IPS-15b (cell line): ENCODE results near the gene TRPM2.

Experiments
- H3K27me3 ChIP-seq: one replicate; pipeline ENCODE4 v1.6.1; 2013; ENCODE audit warnings: low read length; ENCODE audit not compliant: control insufficient read depth, insufficient read depth
- H3K36me3 ChIP-seq: one replicate; pipeline ENCODE4 v1.6.1; 2013; ENCODE audit warnings: low read length; ENCODE audit not compliant: control insufficient read depth, insufficient read depth
- H3K4me1 ChIP-seq: one replicate; pipeline ENCODE4 v1.6.1; 2013; ENCODE audit warnings: mild to moderate bottlenecking, low read length; ENCODE audit not compliant: control insufficient read depth, insufficient read depth
- H3K4me3 ChIP-seq: one replicate; pipeline ENCODE4 v1.5.1; 2013; ENCODE audit warnings: low read depth, low read length
- H3K9ac ChIP-seq: one replicate; pipeline ENCODE4 v1.6.1; 2013; ENCODE audit warnings: low read depth, mild to moderate bottlenecking, low read length
- H3K9me3 ChIP-seq: one replicate; pipeline ENCODE4 v1.6.1; 2013; ENCODE audit warnings: mild to moderate bottlenecking, low read length; ENCODE audit not compliant: control insufficient read depth, insufficient read depth

The TRPM2 gene

DNA sequence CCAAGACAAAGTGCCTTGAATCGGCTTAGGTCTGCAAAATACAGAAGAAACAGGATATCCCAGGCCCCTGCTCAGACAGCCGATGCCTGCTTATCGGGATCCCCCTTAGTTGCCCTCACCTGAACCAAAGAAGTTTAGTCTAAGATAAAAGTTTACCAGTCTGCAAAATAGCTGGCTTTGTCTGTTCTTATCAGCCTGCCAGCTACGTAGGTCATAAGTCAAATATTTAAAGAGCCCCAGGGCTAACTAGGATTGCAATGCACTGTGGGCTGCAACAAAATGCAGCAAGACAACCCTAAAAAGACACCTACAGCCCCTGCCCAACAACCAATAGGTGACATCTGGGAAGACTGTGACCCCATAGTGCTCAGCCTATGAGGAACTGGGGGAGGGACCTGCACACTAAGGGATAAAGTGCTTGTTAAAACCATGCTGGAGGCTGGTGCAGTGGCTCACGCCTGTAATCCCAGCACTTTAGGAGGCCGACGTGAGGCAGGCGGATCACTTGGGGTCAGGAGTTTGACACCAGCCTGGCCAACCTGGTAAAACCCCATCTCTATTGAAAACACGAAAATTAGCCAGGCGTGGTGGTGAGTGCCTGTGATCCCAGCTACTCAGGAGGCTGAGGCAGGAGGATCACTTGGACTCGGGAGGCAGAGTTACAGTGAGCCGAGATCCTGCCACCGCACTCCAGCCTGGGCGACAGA lies 129.3 kb downstream of the TRPM2 start:
- no peak overlapping the region for H3K4me3 ChIP-seq
- no peaks in the 10 kb centered on the region for H3K36me3 ChIP-seq
- H3K9ac ChIP-seq: no peak overlapping the region
- no peaks in the 10 kb centered on the region for H3K27me3 ChIP-seq
- H3K4me1 ChIP-seq: no peaks in the 10 kb centered on the region
- no peaks in the 10 kb centered on the region for H3K9me3 ChIP-seq

DNA sequence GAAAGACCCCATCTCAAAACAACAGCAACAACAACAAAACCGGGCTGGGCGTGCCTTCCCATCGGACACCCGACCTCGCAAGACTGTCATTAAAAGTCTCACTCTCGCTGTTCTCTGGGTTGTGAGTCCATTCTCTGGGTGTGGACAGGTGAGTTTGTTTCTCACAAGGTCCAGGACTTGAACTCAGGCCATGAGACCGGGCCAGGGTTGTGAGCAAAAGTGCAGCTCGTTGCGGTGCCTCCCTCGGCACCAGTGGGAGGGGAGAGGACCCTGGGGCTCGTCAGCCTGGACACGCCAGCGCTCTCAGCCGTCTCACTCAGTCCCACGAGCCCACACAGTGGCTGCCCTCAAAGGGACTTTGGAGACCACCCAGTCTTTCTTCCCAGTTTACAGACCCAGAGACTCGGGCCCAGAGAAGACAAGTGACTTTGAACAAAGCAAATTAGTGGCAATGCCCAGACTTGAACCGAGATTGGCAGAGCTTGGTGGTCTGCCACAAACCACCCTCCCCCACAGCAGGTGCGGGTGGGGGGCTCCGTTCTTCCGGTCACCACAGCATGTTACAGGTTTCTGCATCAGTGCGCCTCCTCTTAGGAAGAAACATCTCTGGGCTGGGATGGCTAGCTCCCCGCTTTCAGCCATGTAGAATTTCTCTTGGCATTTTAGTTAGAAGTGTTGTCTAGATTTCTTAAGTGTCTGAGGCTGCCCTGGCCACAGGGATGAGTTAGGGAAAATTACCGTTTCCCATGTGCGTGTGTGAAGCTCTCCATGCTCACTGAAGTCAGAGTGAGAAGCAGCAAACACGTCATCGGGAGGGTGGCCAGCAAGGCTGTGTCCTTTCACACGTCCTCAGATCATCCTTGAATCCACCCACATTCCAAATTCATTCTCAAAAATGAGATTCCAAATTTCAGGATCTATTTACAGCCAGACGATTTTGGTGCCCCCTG lies 130.1 kb downstream of the TRPM2 start:
- Histone ChIP-seq H3K9ac (no peak overlapping the region), H3K4me3 (no peak overlapping the region), H3K9me3 (no peaks in the 10 kb centered on the region), H3K27me3 (no peaks in the 10 kb centered on the region), H3K36me3 (no peaks in the 10 kb centered on the region), H3K4me1 (no peaks in the 10 kb centered on the region)

DNA sequence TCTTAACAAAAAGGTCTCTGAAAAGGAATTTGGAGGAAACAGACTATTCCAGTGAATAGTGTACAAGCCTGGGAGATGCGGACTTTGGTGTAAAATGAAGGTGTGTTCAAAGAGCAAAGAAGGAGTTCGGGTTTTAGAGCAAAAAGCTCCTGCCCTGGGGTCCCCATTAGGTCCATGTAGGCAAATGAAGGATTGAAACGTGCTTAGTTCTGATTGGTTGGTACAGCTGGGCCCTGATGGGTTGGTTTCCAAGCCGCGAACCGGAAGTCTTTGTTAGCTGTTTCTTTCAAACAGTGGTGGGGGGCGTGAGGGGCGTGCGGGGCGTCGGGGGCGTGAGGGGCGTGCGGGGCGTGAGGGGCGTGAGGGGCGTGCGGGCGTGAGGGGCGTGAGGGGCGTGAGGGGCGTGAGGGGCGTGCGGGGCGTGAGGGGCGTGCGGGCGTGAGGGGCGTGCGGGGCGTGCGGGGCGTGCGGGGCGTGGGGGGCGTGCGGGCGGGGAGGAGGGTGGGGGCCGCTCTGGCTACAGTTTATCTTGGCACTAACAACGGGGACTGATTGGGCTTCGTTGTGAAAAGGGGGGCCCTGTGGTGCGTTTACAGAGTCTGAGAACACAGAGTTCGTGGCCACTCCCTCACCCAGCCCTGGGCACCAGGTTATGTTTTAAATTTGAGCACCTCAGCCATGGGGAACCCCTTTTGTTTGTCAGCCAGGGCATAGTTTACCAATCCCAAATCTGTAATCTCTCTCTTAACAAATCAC lies 131.3 kb downstream of the TRPM2 start:
- no peak overlapping the region for H3K9ac ChIP-seq
- no peaks in the 10 kb centered on the region for H3K4me1 ChIP-seq
- H3K4me3 ChIP-seq: no peak overlapping the region
- no peaks in the 10 kb centered on the region for H3K27me3 ChIP-seq
- no peaks in the 10 kb centered on the region for H3K9me3 ChIP-seq
- no peaks in the 10 kb centered on the region for H3K36me3 ChIP-seq

DNA sequence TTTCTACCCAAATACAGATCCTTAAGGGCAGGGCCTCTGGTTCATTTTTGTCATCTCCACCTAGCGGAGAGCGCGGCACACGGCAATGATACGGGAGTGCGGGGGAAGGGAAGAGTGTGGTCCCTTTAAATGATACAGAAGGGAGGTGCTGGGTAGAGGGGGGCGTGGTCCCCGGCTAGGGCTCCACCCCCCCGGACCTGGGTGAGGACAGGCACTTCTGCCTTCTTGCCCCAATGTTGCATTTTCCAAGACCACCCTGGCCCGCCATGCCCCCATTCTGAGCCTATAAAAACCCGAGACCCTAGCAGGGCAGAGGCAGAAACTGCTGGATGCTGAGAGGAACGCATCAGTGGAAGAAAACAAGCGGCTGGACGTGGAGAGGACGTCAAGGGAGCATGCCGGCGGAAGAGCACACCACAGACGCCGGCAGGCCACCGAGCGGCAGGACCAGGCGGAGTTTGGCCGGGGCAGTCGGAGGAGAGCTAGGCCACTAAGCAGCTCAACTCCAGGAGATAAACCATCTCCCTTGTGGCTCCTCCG lies 131.9 kb downstream of the TRPM2 start:
- Histone ChIP-seq H3K4me1 (no peaks in the 10 kb centered on the region), H3K9ac (no peak overlapping the region), H3K4me3 (peak overlapping the region; percentile 37), H3K36me3 (no peaks in the 10 kb centered on the region), H3K27me3 (no peaks in the 10 kb centered on the region), H3K9me3 (no peaks in the 10 kb centered on the region)

DNA sequence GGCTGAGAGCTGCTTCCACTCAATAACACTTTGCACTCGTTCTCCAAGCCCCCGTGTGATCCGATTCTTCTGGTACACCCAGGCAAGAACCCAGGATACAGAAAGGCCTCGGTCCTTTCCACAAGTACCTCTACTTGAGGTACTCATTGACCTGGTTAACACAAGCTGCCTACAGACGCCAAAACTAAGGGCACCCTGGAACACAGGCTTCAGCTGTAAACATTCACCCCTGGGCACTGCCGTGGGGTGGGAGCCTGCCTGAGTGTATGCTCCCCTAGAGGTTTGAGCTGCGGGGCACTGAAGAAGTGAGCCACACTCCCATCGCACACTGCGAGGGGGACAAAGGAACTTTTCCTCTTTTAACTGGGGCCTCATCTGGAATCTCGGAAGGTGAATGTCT lies 132.4 kb downstream of the TRPM2 start:
- no peaks in the 10 kb centered on the region for H3K27me3 ChIP-seq
- H3K4me3 ChIP-seq: peak overlapping the region; percentile 37

DNA sequence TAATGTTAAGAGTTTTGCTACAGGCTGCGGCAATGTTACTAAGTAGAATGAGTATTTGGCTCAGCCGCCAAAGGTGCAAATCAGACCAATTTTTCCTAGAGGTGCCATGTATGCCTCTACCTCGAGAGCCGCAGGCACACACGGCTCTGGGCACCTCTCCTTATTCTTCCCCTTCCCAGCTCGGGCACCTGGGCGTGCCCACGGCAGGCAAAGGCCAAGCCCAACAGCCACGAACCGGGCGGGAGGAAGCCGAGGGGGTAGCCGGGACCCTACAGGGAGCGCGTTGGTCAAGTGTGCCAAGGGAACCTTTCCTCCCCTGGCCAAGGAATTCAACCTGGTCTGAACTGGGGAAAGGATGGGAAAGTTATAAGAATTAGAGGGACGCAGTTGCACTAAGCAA lies 132.9 kb downstream of the TRPM2 start:
- Histone ChIP-seq H3K36me3 (no peaks in the 10 kb centered on the region), H3K4me3 (peak overlapping the region; percentile 37), H3K9ac (no peak overlapping the region), H3K9me3 (no peaks in the 10 kb centered on the region), H3K27me3 (no peaks in the 10 kb centered on the region), H3K4me1 (no peaks in the 10 kb centered on the region)

More for the DNA sequence above, 132.4 kb downstream of the TRPM2 start:
- H3K9ac ChIP-seq: no peak overlapping the region
- H3K4me1 ChIP-seq: no peaks in the 10 kb centered on the region
- no peaks in the 10 kb centered on the region for H3K36me3 ChIP-seq
- no peaks in the 10 kb centered on the region for H3K9me3 ChIP-seq

DNA sequence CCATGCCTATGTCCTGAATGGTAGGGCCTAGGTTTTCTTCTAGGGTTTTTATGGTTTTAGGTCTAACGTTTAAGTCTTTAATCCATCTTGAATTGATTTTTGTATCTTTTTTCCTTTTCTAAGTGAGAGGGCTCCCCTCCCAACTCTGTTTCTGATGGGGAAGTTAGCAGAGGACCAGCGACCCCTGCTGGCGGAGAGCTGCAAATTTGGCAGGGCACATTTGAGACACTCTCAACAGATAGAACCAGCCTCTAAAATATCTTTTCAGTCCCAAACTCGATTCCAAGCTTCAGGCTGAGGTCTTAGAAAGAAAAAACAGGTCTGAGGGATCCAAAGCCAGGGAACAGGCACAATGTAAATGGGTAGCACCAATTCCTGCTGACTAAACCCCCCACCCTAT lies 134.4 kb downstream of the TRPM2 start:
- Histone ChIP-seq H3K9me3 (peaks cover 11% of the 10 kb centered on the region), H3K4me3 (no peak overlapping the region)

DNA sequence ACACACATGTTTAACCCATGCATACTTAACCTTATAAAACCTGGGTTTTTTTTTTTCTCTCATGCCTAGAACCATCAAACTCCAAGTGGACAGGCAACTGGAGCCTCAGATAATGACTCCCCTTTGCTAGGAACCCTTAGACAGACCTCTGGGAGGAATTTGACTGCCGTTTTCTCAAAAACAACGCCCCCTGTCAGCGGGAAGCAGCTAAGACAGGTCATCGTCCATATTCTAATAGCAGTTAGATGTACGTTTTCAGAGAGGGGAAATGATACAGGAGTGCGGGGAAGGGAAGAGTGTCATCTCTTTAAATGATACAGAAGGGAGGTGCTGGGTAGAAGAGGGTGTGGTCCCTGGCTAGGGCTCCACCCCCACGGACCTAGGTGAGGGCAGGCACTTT lies 136.5 kb downstream of the TRPM2 start:
- Histone ChIP-seq H3K27me3 (no peaks in the 10 kb centered on the region), H3K4me3 (no peak overlapping the region), H3K4me1 (no peaks in the 10 kb centered on the region), H3K9me3 (peaks cover 18% of the 10 kb centered on the region), H3K9ac (no peak overlapping the region), H3K36me3 (no peaks in the 10 kb centered on the region)

More for the DNA sequence above, 134.4 kb downstream of the TRPM2 start:
- Histone ChIP-seq H3K36me3 (no peaks in the 10 kb centered on the region), H3K4me1 (no peaks in the 10 kb centered on the region), H3K9ac (no peak overlapping the region), H3K27me3 (no peaks in the 10 kb centered on the region)

DNA sequence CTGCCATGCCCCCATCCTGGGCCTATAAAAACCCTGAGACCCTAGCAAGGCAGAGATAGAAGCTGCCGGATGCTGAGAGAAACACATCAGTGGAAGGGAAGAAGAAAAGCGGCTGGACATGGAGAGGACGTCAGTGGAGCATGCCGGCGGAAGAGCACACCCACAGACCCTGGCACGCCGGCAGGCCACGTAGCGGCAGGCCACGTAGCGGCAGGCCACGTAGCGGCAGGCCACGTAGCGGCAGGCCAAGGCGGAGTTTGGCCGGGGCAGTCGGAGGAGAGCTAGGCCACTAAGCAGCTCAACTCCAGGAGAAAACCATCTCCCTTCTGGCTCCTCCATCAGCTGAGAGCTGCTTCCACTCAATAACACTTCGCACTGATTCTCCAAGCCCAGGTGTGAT lies 137.0 kb downstream of the TRPM2 start:
- H3K9me3 ChIP-seq: peaks cover 18% of the 10 kb centered on the region
- no peak overlapping the region for H3K4me3 ChIP-seq
- no peak overlapping the region for H3K9ac ChIP-seq
- no peaks in the 10 kb centered on the region for H3K36me3 ChIP-seq
- no peaks in the 10 kb centered on the region for H3K27me3 ChIP-seq
- H3K4me1 ChIP-seq: no peaks in the 10 kb centered on the region

DNA sequence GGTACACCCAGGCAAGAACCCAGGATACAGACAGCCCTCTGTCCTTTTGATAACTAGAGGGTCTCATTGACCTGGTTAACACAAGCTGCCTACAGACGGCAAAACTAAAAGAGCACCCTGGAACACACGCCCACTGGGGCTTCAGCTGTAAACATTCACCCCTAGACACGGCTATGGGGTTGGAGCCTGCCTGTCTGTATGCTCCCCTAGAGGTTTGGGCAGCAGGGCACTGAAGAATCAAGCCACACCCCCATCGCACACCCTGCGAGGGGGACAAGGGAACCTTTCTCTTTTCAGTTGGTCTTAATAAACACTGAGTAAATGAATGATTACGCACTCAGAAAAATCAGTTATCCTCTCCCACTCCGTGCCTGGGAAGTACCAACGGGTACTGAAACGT lies 137.4 kb downstream of the TRPM2 start:
- Histone ChIP-seq H3K4me1 (no peaks in the 10 kb centered on the region), H3K27me3 (no peaks in the 10 kb centered on the region), H3K4me3 (no peak overlapping the region), H3K36me3 (no peaks in the 10 kb centered on the region), H3K9ac (no peak overlapping the region), H3K9me3 (peaks cover 18% of the 10 kb centered on the region)
